ENCODE results near the gene LRRFIP1. TPM values are rescaled to one million over a fixed set of nuclear protein-coding genes. Genes with fewer than 3 reads are reported as not detected.

The LRRFIP1 gene
- polyA plus RNA-seq, 1 experiment = 71.1 TPM

GRCh38 chr2:237671466-237672138 lies 44.2 kb downstream of the LRRFIP1 start:
- Histone ChIP-seq H3K9me3 (ENCODE audit: control insufficient read depth, insufficient read depth, low read length) (no peaks in the 10 kb centered on the region), H3K27me3 (ENCODE audit: control insufficient read depth, insufficient read depth, low read length) (no peaks in the 10 kb centered on the region), H3K27ac (ENCODE audit: low read depth, low read length) (no peak overlapping the region), H3K4me3 (ENCODE audit: low read depth, low read length) (no peak overlapping the region)
- no peak for DNase-seq (ENCODE audit: low read depth, low spot score)
- TF ChIP-seq CTCF (IDR thresholded peaks at IDR 0.05; ENCODE audit: low read depth, low read length) = no peak
- POLR2A ChIA-PET = no interaction called here
- CTCF ChIA-PET = interaction anchor here (1.1 to 8.8 kb wide), 8 partner anchors 9 to 76 kb away, joined by 3 to 101 read pairs (median 5); no protein-coding TSS in a partner anchor

- CTCF ChIA-PET = interaction anchor here (0.6 to 8.8 kb wide), 19 partner anchors 9 to 187 kb away, joined by 3 to 101 read pairs (median 4); partner anchors contain the start of gene RAMP1
- no peak overlapping the region for H3K4me3 ChIP-seq (ENCODE audit: low read depth, low read length)
- H3K9me3 ChIP-seq (ENCODE audit: control insufficient read depth, insufficient read depth, low read length) = no peaks in the 10 kb centered on the region
- no peaks in the 10 kb centered on the region for H3K27me3 ChIP-seq (ENCODE audit: control insufficient read depth, insufficient read depth, low read length)
- POLR2A ChIA-PET = interaction anchor here (1.2 kb wide), 1 partner anchor 30 kb away, joined by 6 read pairs; no protein-coding TSS in a partner anchor
- TF ChIP-seq CTCF (IDR thresholded peaks at IDR 0.05; ENCODE audit: low read depth, low read length) = no peak
- DNase-seq (ENCODE audit: low read depth, low spot score) = no peak
- no peak overlapping the region for H3K27ac ChIP-seq (ENCODE audit: low read depth, low read length)
Observed at GRCh38 chr2:237672731-237673129, 45.3 kb downstream of the LRRFIP1 start.

- Histone ChIP-seq H3K9me3 (ENCODE audit: control insufficient read depth, insufficient read depth, low read length) (no peaks in the 10 kb centered on the region), H3K4me3 (ENCODE audit: low read depth, low read length) (0 out of 2 replicates have a peak overlapping the region, but pooled peaks have one; percentile 4), H3K27ac (ENCODE audit: low read depth, low read length) (no peak overlapping the region), H3K27me3 (ENCODE audit: control insufficient read depth, insufficient read depth, low read length) (no peaks in the 10 kb centered on the region)
- no peak for DNase-seq (ENCODE audit: low read depth, low spot score)
- CTCF ChIA-PET = interaction anchor here (0.5 to 8.8 kb wide), 23 partner anchors 8 to 763 kb away, joined by 3 to 101 read pairs (median 5); no protein-coding TSS in a partner anchor
- TF ChIP-seq CTCF (IDR thresholded peaks at IDR 0.05; ENCODE audit: low read depth, low read length) = peak; percentile 69
- POLR2A ChIA-PET = interaction anchor here (1.1 to 1.2 kb wide), 2 partner anchors 18 to 29 kb away, joined by 6 to 7 read pairs; no protein-coding TSS in a partner anchor
Observed at GRCh38 chr2:237673130-237674001, 46.0 kb downstream of the LRRFIP1 start.

GRCh38 chr2:237674731-237675276 lies 47.4 kb downstream of the LRRFIP1 start:
- Histone ChIP-seq H3K27me3 (ENCODE audit: control insufficient read depth, insufficient read depth, low read length) (no peaks in the 10 kb centered on the region), H3K27ac (ENCODE audit: low read depth, low read length) (peak overlapping the region; percentile 61), H3K9me3 (ENCODE audit: control insufficient read depth, insufficient read depth, low read length) (no peaks in the 10 kb centered on the region), H3K4me3 (ENCODE audit: low read depth, low read length) (no peak overlapping the region)
- no peak for TF ChIP-seq CTCF (IDR thresholded peaks at IDR 0.05; ENCODE audit: low read depth, low read length)
- DNase-seq (ENCODE audit: low read depth, low spot score) = no peak
- ChIA-PET CTCF (interaction anchor here (0.6 to 8.8 kb wide), 5 partner anchors 10 to 70 kb away, joined by 3 to 101 read pairs (median 5); no protein-coding TSS in a partner anchor), POLR2A (interaction anchor here (1.0 kb wide), 1 partner anchor 18 kb away, joined by 3 read pairs; no protein-coding TSS in a partner anchor)

Measured in AG04450 (cell line).